Astrocyte (in vitro differentiated cells and primary cell): ENCODE measurements around the gene MICALL2.

ENCODE experiments used
- CTCF ChIP-seq: IDR thresholded peaks from 2 replicates; pipeline ENCODE4 v1.5.1; 2011; ENCODE audit warnings: low read depth, mild to moderate bottlenecking, inconsistent platforms, low read length, moderate library complexity; ENCODE audit not compliant: insufficient read depth
- EZH2 ChIP-seq: IDR thresholded peaks from 2 replicates; pipeline ENCODE4 v1.6.1; 2012; ENCODE audit warnings: mild to moderate bottlenecking, low read length, inconsistent platforms; ENCODE audit not compliant: insufficient read depth

- TF ChIP-seq CTCF (peak; percentile 59), EZH2 (no peak)
These were observed 26.7 kb downstream of the MICALL2 start for GRCh38 chr7:1432411-1433082.
